HG03175 (cell line): ENCODE measurements around the gene TEPSIN.
"Not testable (repeated sequence)": the region's sequence is repeated elsewhere in the genome, so short reads cannot be mapped to it uniquely, and the experiment has no call there.

Experiments
- ATAC-seq: cut with Tn5 transposase; IDR thresholded peaks from one replicate; pipeline ENCODE4 v1.9.1; 2021; ENCODE audit warnings: mild to moderate bottlenecking, moderate library complexity; ENCODE audit not compliant: unreplicated experiment

TEPSIN gene

GRCh38 chr17:81237591-81238489, 1.0 kb downstream of the TEPSIN start:
- no peak for ATAC-seq

DNA sequence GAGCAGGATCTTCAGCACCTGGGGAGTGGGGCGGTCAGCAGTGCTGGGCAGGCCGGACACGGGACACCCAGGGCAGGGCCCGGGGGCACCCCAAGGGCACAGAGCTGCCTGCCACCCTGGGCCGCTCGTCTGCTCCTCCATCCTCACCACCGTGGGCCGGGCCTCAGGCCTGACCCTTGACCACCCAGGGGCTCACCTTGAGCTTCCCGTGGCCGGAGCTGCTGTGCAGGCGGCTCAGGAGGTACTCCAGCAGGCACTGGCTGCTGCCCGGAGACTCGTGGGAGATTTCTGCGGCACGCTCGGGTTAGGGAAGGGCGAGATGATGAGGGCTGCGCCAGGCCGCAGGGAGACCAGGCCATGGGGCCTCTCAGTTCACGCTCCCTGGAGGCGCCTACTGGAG, 2.1 kb downstream of the TEPSIN start:
- no peak for ATAC-seq

GRCh38 chr17:81235822-81236740, 2.8 kb downstream of the TEPSIN start:
- ATAC-seq, result no peak

GRCh38 chr17:81234940-81235821, 3.7 kb downstream of the TEPSIN start:
- no peak for ATAC-seq

DNA sequence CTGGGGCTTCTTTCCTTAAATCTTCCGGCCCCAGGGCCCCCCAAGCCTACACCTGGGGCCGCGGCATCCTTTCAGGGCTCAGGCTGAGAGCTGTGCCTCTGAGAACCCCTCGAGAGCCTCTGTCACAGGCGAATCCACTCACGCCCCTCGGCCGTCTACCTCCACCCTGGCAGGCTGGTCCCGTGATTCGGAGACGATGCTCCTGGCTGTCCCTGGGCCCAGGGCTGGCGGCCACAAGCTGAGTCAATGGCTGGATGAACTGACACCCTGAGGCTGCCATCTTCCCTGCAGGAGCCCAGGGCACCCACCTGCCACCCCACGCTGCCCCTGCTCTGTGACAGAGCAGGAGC, 4.4 kb downstream of the TEPSIN start:
- ATAC-seq, result no peak

- no peak for ATAC-seq
Observed at GRCh38 chr17:81233811-81234505, 4.9 kb downstream of the TEPSIN start.

GRCh38 chr17:81233316-81233715, 5.5 kb downstream of the TEPSIN start:
- no peak for ATAC-seq

DNA sequence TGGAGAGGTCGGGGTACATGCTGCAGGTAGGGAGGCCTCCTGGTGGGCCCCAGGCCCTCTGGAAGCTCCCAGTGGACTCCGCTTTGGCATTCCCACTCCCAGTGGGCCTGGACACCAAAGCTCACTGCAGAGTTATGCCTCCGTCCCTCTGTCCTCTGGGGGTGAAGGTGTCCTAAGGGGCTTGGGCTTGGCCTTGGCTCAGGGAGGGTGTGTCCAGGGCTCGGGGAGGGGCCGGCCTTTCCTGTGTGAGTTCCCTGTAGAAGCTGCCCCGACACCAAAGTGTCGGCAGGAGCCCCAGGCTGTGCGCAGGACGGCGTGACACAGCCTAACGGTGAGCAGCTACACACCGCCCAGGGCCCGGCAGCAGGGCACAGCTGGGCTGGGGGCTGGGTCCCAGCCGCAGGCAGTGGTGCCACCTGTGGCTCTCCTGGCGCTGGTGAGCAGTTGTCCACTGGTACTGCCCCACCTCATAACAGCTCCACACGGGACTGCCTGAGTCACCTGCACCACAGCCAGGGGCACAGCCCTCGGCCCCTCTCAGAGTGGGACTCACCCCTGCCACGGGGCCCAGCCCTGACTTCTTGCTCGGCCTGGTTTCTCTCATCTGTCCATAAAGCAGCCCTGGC, 6.1 kb downstream of the TEPSIN start:
- ATAC-seq, result no peak

DNA sequence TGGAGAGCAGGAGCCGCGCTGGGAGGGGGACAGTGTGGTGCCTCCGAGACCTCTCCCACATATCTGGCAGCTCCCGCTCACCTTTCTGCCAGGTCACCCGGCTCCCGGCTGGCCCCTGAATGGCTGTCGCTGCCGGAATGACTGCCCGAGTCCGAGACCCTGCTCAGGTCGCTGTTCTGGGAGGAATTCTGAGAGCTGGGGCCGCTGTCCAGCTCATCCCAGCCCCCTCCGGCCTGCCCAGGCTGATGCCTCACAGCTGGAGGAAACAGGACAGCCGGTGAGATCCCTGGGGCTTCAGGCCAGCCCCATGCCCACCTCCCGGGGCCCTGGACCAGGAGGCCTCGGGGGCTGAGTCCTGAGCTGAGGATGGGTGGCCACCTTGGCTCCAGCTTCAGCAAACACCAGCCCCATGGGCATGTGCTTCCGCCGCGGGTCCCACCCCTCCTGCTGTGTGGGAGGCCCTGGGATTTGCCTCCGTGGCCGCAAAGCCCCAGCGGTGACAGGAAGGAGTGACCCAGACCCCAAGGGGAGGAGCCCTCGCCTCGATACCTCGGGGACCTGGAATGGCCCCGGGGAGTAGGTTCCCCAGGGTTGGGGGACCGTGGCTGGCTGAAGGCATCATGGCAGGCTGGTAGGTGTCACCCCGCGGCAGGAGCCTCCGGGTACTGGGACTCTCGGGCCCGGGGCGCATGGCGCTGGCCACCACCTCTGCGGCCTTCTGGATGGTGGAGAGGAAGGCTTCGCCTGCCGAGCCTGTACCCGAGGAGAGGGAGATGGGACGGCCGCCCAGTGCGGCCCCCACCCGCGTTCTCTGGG, 6.9 kb downstream of the TEPSIN start:
- ATAC-seq, result no peak

GRCh38 chr17:81231121-81231645, 7.7 kb downstream of the TEPSIN start:
- no peak for ATAC-seq

DNA sequence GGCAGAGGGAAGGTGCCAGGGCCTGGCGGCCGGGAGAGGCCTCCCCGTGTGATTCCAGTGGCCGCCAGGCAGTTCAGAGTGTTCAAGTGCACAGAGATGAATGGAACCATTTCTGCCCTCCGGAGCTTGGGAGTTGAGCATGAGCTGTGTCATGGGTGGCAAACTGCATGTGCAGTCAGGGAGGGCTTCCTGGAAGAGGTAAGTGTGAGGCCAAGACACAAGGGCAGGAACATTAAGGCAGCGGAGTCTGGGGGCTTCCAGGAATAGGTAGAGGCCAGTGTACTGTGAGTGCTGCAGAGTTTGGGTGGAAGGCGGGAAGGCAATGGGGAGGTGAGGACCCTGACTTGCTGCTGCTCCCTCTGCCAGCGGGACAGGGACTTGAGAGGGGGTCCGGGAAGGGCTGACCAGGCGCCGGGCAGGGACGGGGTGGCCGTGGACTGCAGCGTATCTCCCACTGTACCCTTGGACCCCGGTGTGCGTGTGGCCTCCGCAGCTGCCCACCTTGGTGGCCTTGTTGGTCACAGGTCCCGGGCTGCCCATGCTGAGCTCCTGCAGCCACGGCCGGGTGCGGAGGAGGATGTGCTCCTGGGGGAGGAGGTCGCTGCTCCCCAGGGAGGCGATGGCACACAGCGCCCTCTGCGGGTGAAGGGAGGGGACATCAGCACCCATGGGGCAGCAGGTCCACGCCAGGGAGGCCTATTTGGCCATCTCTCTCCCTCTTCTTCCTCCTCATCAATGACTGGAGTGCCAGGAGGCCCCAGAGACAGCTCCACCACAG, 8.6 kb downstream of the TEPSIN start:
- ATAC-seq, result no peak

- no peak for ATAC-seq
Observed at GRCh38 chr17:81229666-81229920, 9.3 kb downstream of the TEPSIN start.

GRCh38 chr17:81228834-81229665, 9.8 kb downstream of the TEPSIN start:
- no peak for ATAC-seq

DNA sequence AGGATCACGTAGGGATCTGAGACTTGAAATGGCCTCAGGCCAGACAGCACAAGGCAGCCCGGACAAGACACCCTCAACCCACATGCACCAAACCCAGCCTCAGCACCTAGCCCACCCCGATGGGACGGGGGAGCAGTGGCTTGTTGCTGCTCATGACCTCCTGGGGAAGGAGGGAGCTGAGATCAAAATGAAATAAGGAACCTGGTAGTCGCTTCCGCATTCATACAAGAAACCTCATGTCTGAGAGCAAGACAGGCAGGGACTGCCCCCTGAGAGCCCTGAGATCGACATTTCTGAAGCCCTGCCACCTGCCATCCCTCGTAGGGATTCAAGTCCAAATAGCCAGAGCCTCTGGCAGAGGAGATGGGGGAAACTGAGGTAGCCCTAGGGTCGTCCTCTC, 10.4 kb downstream of the TEPSIN start:
- ATAC-seq, result peak; percentile 63

DNA sequence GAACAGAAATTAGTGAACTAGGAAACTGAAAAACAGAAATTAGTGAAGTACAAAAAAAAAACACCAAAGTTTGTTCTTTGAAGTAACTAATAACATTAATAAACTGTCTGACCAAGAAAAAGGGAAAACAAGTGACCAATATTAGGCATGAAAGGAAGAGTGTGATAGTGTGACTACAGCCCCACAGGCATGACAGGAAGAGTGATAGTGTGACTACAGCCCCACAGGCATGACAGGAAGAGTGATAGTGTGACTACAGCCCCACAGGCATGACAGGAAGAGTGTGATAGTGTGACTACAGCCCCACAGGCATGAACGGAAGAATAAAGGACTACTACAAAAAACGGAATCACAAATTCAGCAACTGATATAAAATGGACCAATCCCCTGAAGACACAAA, 11.2 kb downstream of the TEPSIN start:
- ATAC-seq, result not testable (repeated sequence)

DNA sequence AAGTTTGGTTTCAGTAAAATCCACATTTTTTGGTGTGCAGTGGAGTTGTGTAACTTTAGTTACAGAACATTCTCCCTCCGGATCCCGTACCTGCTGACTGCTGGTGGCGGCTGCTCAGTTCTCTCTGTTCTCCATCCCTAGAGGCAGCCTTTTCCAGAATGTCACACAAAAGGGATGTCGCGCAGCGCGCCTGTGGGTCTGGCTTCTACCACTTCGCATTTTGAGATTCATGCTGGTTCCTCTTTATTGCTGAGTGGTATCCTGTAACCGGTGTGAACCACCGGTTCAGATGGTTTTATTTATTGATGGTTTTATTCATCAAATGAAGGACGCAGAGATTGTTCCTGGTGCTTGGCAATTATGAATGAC, 15.1 kb downstream of the TEPSIN start:
- no peak for ATAC-seq
